22Rv1 (cell line): ENCODE data around the gene FGF21.

Experiments used
- ZFX ChIP-seq: fragments of 450-650 bp; IDR thresholded peaks from 2 replicates; pipeline ENCODE4 v1.6.1; 2017; ENCODE audit warnings: antibody characterized with exemption, borderline replicate concordance
- TF ChIP-seq, protein P1 (sequence below): fragments of 450-650 bp; IDR thresholded peaks from 2 replicates; pipeline ENCODE4 v1.5.1; 2017; ENCODE audit warnings: mild to moderate bottlenecking

DNA sequence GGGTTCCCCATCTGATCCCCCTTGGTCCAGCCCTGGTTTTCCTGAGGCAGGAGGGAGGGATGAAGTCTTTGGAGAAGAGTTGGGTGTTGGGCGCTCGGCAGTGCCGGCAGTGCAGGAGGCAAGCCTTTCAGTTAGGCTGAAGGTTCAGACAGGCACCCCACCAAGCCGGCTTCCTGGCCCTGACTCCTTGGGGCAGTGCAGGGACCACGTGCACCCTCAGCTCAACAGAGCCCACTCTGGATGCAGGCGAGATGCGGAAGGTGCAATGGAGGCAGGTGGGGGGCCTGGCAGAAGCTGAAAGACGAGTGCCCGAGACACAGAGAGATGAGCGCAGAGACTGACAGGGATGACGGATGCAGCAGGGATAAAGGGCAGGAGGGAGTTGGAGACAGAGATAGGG is 46.9 kb upstream of the FGF21 start:
- TF ChIP-seq, protein P1, sequence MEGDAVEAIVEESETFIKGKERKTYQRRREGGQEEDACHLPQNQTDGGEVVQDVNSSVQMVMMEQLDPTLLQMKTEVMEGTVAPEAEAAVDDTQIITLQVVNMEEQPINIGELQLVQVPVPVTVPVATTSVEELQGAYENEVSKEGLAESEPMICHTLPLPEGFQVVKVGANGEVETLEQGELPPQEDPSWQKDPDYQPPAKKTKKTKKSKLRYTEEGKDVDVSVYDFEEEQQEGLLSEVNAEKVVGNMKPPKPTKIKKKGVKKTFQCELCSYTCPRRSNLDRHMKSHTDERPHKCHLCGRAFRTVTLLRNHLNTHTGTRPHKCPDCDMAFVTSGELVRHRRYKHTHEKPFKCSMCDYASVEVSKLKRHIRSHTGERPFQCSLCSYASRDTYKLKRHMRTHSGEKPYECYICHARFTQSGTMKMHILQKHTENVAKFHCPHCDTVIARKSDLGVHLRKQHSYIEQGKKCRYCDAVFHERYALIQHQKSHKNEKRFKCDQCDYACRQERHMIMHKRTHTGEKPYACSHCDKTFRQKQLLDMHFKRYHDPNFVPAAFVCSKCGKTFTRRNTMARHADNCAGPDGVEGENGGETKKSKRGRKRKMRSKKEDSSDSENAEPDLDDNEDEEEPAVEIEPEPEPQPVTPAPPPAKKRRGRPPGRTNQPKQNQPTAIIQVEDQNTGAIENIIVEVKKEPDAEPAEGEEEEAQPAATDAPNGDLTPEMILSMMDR, result no peak
- no peak for TF ChIP-seq ZFX
